Spinal cord (tissue), 10 donors: ENCODE results near the gene MORN1. TPM values are rescaled to one million over a fixed set of nuclear protein-coding genes. Genes with fewer than 3 reads are reported as not detected.
A peak's percentile ranks its signal among the peaks of the same experiment; 100 is the strongest.
"Not testable (repeated sequence)": the region's sequence is repeated elsewhere in the genome, so short reads cannot be mapped to it uniquely, and the experiment has no call there.

Experiments used
- DNase-seq, 6 donors: peaks; one replicate each; pipeline versions ENCODE4 v3.0.0 to v3.0.0-alpha.2; 2013 to 2015; ENCODE audit warnings: low spot score in 6 of 6, low read depth in 4 of 6
- H3K27ac ChIP-seq: one replicate; pipeline ENCODE4 v1.5.1; 2013; ENCODE audit warnings: low read depth, low read length, control low read depth
- H3K27me3 ChIP-seq: one replicate; pipeline ENCODE4 v1.6.1; 2013; ENCODE audit warnings: low read length; ENCODE audit not compliant: control insufficient read depth, insufficient read depth
- H3K36me3 ChIP-seq: one replicate; pipeline ENCODE4 v1.6.1; 2013; ENCODE audit warnings: low read length; ENCODE audit not compliant: control insufficient read depth, insufficient read depth
- H3K4me1 ChIP-seq: one replicate; pipeline ENCODE4 v1.6.1; 2013; ENCODE audit warnings: low read length; ENCODE audit not compliant: control insufficient read depth, insufficient read depth
- H3K4me3 ChIP-seq: one replicate; pipeline ENCODE4 v1.5.1; 2013; ENCODE audit warnings: low read depth, low read length, control low read depth
- H3K9me3 ChIP-seq: one replicate; pipeline ENCODE4 v1.6.1; 2013; ENCODE audit warnings: low read length; ENCODE audit not compliant: control insufficient read depth, insufficient read depth
- WGBS: methylation state at CpG from one replicate; pipeline ENCODE4 v1.1.5; 2013; ENCODE audit warnings: missing lambda C conversion rate; ENCODE audit not compliant: insufficient coverage; 5-methylcytosine and 5-hydroxymethylcytosine counted together
- polyA plus RNA-seq, 2 donors: library from polyadenylated mRNA; unstranded; fragments of 120-200 nt; gene quantifications; one replicate each; pipeline ENCODE4 v1.2.1, GENCODE V29; 2013; ENCODE audit not compliant: insufficient read length in 2 of 2
- total RNA-seq, 2 donors: library from RNA; depleted of rRNA in 1 of 2; stranded (reverse); fragments of 120-200 nt in 1 of 2; fragments of >200 nt in 1 of 2; gene quantifications; one replicate each; pipeline versions ENCODE4 v1.2.3 to v1.2.4, GENCODE V29; 2013 to 2014
- donor health status: healthy.

Gene MORN1
- total and polyA plus RNA-seq, 4 donors: 8.4 to 17.5 (median 12.8) TPM

DNA sequence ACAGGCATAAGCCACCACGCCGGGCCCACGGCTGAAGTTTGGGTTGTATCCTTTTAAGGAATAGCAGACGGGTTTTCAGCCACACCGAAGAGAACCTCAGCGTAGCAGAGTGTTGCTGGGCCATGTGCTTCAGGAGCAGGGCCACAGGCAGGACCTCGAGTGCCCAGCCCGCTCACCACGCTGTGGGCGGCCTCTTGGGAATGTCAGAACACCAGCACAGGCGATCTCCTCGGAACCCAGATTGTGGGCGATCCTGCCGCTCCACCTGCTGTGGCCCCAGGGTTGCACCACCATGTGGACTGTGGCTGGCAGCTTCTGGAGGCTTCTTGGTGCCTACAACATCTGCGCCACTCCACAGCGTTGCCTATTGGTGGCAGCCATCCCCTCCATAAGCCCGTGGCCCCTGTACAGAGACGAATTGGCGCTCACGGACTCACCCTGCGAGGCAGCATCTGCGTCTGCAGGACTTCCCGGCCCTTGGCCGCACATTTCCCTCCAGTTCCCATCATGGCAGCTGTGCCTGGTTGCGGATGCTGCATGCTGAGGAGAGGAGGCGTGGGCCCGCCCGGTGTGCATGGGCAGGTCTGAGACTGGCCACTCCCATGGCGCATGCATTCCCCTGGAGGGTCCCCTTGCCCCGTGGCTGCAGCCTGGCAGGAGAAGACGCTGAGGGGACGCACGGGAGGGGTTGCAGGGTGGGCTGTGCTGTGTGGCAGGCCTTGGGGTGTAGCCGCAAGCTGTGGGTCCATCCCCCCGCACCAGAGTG lies 93.9 kb downstream of the MORN1 start:
- Histone ChIP-seq H3K27me3 (no peaks in the 10 kb centered on the region), H3K36me3 (peaks cover 65% of the 10 kb centered on the region), H3K9me3 (no peaks in the 10 kb centered on the region), H3K4me1 (peaks cover 89% of the 10 kb centered on the region), H3K27ac (no peak overlapping the region), H3K4me3 (no peak overlapping the region)
- WGBS: 93% methylated on average over 35 of the region's 35 CpGs
- DNase-seq: no peak

DNA sequence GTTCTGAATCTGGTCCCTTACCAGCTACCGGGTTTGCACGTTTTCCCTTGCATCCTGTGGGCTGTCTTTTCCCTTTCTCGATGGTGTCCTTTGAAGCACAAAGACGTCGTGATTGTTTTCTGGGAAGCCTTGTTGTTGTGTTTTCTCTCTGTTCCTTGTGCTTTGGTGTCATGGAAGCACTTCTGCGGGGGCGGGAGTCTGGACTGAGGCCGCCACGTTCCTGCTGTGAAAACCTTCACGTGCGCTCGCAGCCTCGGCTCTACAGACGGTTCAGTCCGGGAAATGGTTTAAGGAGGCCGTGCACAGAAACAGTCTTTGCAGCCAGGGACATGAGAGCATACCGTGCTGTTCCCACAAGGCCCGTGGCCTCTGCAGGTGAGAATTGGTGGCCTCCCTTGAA lies 94.7 kb downstream of the MORN1 start:
- Histone ChIP-seq H3K4me3 (no peak overlapping the region), H3K27me3 (no peaks in the 10 kb centered on the region), H3K4me1 (peaks cover 89% of the 10 kb centered on the region), H3K27ac (no peak overlapping the region), H3K36me3 (peaks cover 57% of the 10 kb centered on the region), H3K9me3 (no peaks in the 10 kb centered on the region)
- DNase-seq: no peak
- 57% methylated on average over 18 of the region's 18 CpGs for WGBS

DNA sequence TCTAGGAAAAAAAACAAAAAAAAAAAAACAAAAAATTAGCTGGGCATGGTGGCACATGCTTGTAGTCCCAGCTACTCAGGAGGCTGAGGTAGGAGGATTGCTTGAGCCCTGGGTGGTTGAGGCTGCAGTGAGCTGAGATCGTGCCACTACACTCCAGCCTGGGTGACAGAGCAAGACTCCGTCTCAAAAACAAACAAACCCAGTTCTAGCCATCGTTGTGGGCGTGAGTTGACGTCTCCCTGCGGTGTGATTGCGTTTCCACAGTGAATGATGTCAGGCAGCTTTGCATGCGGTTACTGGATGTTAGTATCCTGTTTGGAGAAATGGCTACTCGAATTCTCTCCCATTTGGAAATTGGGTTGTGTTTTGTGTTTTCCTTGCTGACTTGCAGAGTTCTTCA lies 95.1 kb downstream of the MORN1 start:
- WGBS: 61% methylated on average over 5 of the region's 9 CpGs

DNA sequence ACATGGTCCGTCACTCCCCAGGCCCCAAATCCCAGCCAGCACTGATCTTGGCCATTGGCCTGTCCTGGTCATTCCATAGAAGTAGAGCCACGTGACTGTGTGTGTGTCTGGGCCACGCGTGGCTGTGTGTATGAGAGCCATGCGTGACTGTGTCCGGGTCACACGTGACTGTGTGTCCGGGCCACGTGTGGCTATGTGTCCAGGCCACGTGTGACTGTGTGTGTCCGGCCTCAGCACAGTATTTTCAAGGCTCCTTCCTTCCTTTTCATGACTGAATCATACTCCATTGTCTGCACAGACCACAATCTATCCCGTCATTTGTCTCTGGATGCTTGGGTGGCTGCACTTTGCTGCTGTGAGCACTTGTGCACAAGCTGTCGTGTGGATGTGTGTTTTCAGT lies 95.8 kb downstream of the MORN1 start:
- H3K4me1 ChIP-seq: peaks cover 89% of the 10 kb centered on the region
- H3K27ac ChIP-seq: no peak overlapping the region

More for the DNA sequence above, 95.1 kb downstream of the MORN1 start:
- H3K4me1 ChIP-seq: peaks cover 89% of the 10 kb centered on the region
- not testable (repeated sequence) for DNase-seq, H3K27ac ChIP-seq, H3K9me3 ChIP-seq, H3K4me3 ChIP-seq, H3K27me3 ChIP-seq
- H3K36me3 ChIP-seq: peaks cover 53% of the 10 kb centered on the region

DNA sequence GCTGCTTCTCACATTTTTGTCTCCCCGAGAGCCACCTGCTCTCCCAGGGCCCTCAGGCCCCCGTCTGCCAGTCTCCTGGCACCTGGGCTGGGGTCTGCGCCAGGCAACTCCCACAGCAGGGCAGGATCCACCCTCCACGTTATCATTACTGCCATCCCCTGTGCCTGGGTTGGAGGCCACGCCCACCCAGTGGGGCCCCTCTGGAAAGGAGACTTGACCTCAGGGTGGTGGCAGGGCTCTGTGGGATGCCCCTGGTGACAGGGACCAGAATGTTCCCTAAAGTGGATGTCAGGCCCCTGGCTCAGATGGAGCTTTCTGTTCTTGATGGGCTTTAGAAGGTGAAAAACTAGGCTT lies 96.7 kb downstream of the MORN1 start:
- Histone ChIP-seq H3K27ac (no peak overlapping the region), H3K27me3 (no peaks in the 10 kb centered on the region), H3K36me3 (peaks cover 48% of the 10 kb centered on the region), H3K9me3 (no peaks in the 10 kb centered on the region), H3K4me3 (no peak overlapping the region), H3K4me1 (peaks cover 89% of the 10 kb centered on the region)
- DNase-seq: no peak
- WGBS: 65% methylated on average over 5 of the region's 5 CpGs

More for the DNA sequence above, 95.8 kb downstream of the MORN1 start:
- DNase-seq: no peak
- Histone ChIP-seq H3K9me3 (no peaks in the 10 kb centered on the region), H3K36me3 (peaks cover 46% of the 10 kb centered on the region), H3K27me3 (no peaks in the 10 kb centered on the region), H3K4me3 (no peak overlapping the region)
- WGBS: 91% methylated on average over 10 of the region's 13 CpGs

DNA sequence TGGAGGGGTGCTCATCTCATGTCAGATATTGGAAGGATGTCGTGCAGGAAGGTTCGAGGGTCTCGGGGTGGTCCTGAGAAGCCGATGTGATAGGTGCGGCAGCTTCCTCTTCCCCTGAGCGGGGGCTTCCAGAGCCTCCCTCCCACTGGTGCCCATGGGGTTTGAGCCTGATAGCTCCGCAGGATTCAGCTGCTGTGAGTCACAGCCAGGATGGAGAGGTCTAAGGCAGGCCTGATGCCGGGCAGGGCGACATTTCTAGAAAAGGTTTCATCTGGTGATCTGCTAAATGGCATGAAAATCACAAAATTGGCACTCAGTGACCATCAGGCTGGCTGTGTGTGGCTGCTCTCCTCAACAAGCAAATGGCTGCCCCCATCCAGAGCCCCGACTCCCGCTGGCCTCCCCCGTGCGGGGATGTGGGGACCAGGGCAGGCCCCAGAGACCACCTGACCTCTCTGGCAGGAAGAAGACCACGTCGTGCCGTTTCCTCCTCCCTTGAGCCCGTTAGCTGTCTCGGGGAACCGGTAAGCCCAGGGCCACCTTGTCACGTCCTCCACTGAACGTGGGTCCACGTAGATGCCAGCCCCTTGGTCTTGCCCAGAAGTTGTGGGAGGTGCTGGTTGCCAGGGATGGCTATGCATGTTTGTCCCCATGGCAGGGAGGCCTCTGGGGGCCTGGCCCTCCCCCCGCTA lies 97.2 kb downstream of the MORN1 start:
- WGBS: 69% methylated on average over 22 of the region's 23 CpGs
- DNase-seq: no peak
- Histone ChIP-seq H3K27ac (no peak overlapping the region), H3K4me3 (no peak overlapping the region), H3K4me1 (peaks cover 89% of the 10 kb centered on the region), H3K36me3 (peaks cover 50% of the 10 kb centered on the region), H3K27me3 (no peaks in the 10 kb centered on the region), H3K9me3 (no peaks in the 10 kb centered on the region)

DNA sequence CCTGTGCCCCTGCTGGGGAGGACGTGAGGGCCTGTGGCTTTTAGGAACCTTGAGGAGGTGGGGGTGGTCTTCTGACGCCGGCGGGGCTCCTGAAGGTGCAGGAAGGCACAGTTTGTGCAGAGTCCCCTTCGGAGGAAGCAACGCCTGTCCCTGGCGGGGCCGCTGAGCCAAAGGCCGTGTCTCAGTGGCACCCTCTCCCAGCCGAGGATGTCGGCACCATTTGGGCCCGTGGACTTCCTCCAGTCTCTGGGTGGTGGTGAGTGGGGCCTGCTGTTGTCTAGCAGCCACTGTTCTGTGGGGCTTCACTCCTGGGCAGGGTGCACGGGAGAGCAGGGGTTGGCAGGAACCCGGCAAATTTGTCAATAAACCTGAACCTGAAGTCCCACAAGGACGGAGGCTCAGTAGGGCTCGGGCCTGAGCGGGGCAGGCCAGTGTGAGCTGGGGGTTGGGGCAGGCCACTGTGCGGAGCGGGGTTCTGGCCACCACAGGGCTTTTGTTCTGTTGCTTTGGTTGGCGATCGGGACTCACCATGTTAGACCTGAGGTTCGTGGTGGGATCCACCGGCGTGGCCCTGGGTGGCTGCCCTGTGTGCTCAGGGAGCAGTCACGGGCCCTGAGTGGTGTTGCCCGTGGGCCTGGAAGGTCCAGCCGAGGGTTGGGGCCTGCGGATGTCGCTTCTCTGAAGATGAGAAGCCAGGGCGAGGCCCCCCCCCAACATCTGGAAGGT lies 98.5 kb downstream of the MORN1 start:
- WGBS: 94% methylated on average over 28 of the region's 30 CpGs
- Histone ChIP-seq H3K9me3 (no peaks in the 10 kb centered on the region), H3K4me3 (no peak overlapping the region), H3K4me1 (peaks cover 85% of the 10 kb centered on the region), H3K36me3 (peaks cover 47% of the 10 kb centered on the region), H3K27ac (no peak overlapping the region), H3K27me3 (no peaks in the 10 kb centered on the region)
- DNase-seq: no peak

DNA sequence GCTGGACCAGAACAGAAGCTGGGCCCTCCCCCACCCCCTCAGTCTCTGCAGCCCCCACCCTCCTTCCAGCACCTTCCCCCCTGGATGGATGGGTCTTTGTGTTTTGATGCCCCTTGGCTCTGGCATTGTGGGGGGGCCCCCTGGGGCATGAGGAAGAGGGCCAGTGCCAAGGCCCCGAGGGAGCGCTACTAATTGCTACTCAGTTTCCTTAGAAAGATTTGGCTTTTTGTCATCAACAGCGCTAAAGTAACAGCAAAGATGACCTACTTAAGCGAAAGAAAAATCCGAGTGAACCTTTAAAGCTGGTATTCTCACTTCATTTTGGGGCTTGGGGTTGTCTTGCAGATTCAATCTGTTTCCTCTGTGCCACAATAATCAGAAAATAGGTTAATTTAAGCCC lies 99.8 kb downstream of the MORN1 start:
- H3K27ac ChIP-seq: no peak overlapping the region
- H3K27me3 ChIP-seq: no peaks in the 10 kb centered on the region
- WGBS: 45% methylated on average over 4 of the region's 5 CpGs
- no peak overlapping the region for H3K4me3 ChIP-seq
- no peaks in the 10 kb centered on the region for H3K9me3 ChIP-seq
- H3K36me3 ChIP-seq: peaks cover 39% of the 10 kb centered on the region
- peak in 1 of 6 donors; percentile 24 for DNase-seq
- peaks cover 80% of the 10 kb centered on the region for H3K4me1 ChIP-seq

DNA sequence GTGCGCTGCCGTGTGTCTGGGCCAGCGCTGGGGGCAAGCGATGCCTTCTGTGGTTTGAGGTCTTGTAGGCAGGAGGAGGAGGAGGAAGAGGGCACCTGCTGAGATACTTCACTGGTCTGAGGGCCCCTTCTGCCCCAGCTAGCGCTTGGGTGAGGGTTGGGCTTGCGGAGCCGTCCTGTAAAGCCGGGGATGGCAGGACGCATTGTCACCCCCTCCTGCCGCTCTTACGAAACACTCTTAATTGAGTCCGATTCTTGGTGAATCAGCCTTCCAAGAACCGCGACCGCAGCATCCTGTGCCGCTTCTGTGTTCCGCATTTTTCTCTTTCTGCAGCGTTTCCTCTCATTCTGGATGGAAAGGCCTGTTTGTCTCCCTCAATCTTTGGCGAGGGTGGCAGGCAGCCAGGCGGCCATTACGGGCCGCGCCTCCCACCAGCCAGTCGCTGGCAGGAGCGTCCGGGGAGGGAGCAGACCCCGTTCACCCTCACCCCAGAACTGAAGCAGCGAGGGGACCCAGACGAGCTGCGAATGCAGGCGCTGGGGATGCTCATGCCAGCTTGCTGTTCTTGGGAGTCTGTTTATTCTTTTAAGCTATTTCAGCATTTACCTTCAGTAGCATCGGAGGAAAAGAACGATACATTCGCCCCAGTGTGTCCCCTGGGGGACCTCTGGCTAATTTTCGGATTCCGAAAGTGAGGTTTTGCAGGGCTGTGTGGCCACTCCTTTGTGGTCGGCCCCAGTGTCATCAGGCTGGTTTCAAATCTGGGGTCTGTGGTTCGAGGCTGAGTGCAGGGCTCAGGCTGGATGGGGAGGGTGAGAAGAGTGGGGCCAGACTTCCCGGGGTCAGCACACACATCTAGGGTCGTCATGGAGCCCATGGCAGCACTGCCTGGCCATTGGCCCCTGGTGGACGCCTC lies 100.5 kb downstream of the MORN1 start:
- Histone ChIP-seq H3K4me3 (peak overlapping the region; percentile 6), H3K4me1 (peaks cover 75% of the 10 kb centered on the region), H3K27ac (peak overlapping the region; percentile 84), H3K36me3 (peaks cover 39% of the 10 kb centered on the region), H3K9me3 (no peaks in the 10 kb centered on the region), H3K27me3 (no peaks in the 10 kb centered on the region)
- 20% methylated on average over 35 of the region's 41 CpGs for WGBS
- DNase-seq: peak; percentile 45 to 89 (median 60)
